Osteoblast (primary cell): ENCODE measurements around the gene ACSF3. TPM values are rescaled to one million over a fixed set of nuclear protein-coding genes. Genes with fewer than 3 reads are reported as not detected.

Experiments used
- DNase-seq: peaks from one replicate; pipeline ENCODE4 v3.0.0; 2011; ENCODE audit warnings: low spot score, mixed read lengths; ENCODE audit not compliant: insufficient read length; ENCODE audit errors: missing footprints
- H2AFZ ChIP-seq: 2 replicates; pipeline ENCODE4 v1.6.0; 2011; ENCODE audit warnings: mild to moderate bottlenecking, low read length
- H3K27ac ChIP-seq: 2 replicates; pipeline ENCODE4 v1.5.1; 2011; ENCODE audit warnings: mild to moderate bottlenecking, low read depth, low read length, moderate library complexity
- H3K27me3 ChIP-seq: 2 replicates; pipeline ENCODE4 v1.6.0; 2012; ENCODE audit warnings: mild to moderate bottlenecking, control low read depth, inconsistent platforms, low read length, moderate library complexity; ENCODE audit not compliant: insufficient read depth
- H3K36me3 ChIP-seq: 2 replicates; pipeline ENCODE4 v1.5.1; 2011; ENCODE audit warnings: mild to moderate bottlenecking, low read length, control low read depth, moderate library complexity; ENCODE audit not compliant: insufficient read depth
- H3K4me1 ChIP-seq: 2 replicates; pipeline ENCODE4 v1.5.1; 2011; ENCODE audit warnings: mild to moderate bottlenecking, low read length, control low read depth, moderate library complexity; ENCODE audit not compliant: insufficient read depth
- H3K4me2 ChIP-seq: 2 replicates; pipeline ENCODE4 v1.6.0; 2011; ENCODE audit warnings: mild to moderate bottlenecking, low read length; ENCODE audit not compliant: insufficient read depth
- H3K4me3 ChIP-seq: fragments of 200-600 bp; sonication (generic); 3 replicates; pipeline ENCODE4 v1.5.1; 2012; ENCODE audit warnings: mild to moderate bottlenecking, low read length, inconsistent platforms; ENCODE audit not compliant: insufficient read depth
- H3K79me2 ChIP-seq: 2 replicates; pipeline ENCODE4 v1.6.0; 2012; ENCODE audit warnings: mild to moderate bottlenecking, low read length, control low read depth, inconsistent platforms; ENCODE audit not compliant: insufficient read depth
- H3K9me3 ChIP-seq: 2 replicates; pipeline ENCODE4 v1.5.1; 2011; ENCODE audit warnings: low read depth, low read length, control low read depth
- H4K20me1 ChIP-seq: 2 replicates; pipeline ENCODE4 v1.6.0; 2012; ENCODE audit warnings: mild to moderate bottlenecking, low read length, control low read depth; ENCODE audit not compliant: insufficient read depth
- CTCF ChIP-seq: IDR thresholded peaks from 2 replicates; pipeline ENCODE4 v1.5.1; 2011; ENCODE audit warnings: mild to moderate bottlenecking, low read depth, low read length, moderate library complexity; ENCODE audit errors: extremely low read depth
- total RNA-seq: library from RNA; depleted of rRNA; stranded (reverse); fragments of >200 nt; gene quantifications from 2 replicates; pipeline ENCODE4 v1.2.3, GENCODE V29; 2012

Gene ACSF3
- total RNA-seq, 1 donor = 29.3 TPM

DNA sequence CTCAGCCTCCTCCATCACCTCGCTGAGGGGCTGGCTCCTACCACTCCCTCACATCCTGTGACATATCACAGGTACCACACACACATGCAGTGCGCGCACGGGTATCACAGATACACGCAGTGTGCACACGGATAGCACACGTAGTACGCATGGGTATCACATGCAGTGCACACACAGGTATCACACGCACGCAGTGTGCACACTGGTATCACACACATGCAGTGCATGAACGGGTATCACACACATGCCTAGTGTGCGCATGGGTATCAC, 30.1 kb downstream of the ACSF3 start:
- TF ChIP-seq CTCF = no peak

DNA sequence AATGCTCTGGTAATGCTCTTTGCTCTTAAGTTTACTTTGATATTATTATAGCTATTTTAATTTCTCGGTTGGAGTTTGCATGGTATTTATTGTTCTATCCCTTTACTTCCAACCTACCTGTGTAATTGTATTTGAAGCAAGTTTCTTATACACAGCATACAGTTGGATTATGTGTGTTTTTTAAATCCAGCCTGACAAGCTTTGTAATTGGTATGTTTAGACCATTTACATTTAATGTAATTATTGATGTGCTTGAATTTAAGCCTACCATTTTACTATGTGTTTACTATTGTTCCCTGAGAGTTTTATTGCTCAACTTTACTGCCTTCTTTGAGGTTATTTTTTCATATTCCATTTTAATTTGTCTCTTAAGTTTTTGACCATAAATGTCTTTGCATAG, 35.7 kb downstream of the ACSF3 start:
- Histone ChIP-seq H3K4me3 (no peak overlapping the region), H3K4me1 (no peaks in the 10 kb centered on the region), H3K9me3 (no peaks in the 10 kb centered on the region), H4K20me1 (no peaks in the 10 kb centered on the region), H3K27ac (no peak overlapping the region), H2AFZ (no peak overlapping the region), H3K36me3 (peaks cover 32% of the 10 kb centered on the region), H3K79me2 (no peaks in the 10 kb centered on the region), H3K27me3 (no peaks in the 10 kb centered on the region), H3K4me2 (no peak overlapping the region)
- TF ChIP-seq CTCF = no peak
- no peak for DNase-seq

More for the DNA sequence above, 30.1 kb downstream of the ACSF3 start:
- no peak for DNase-seq
- no peaks in the 10 kb centered on the region for H3K4me1 ChIP-seq
- no peak overlapping the region for H3K4me3 ChIP-seq
- H3K27me3 ChIP-seq = no peaks in the 10 kb centered on the region
- no peaks in the 10 kb centered on the region for H3K9me3 ChIP-seq
- no peaks in the 10 kb centered on the region for H3K79me2 ChIP-seq
- no peak overlapping the region for H2AFZ ChIP-seq
- no peaks in the 10 kb centered on the region for H4K20me1 ChIP-seq
- no peak overlapping the region for H3K27ac ChIP-seq
- H3K4me2 ChIP-seq = no peak overlapping the region
- peaks cover 22% of the 10 kb centered on the region for H3K36me3 ChIP-seq

GRCh38 chr16:89130448-89130847, 36.8 kb downstream of the ACSF3 start:
- H3K79me2 ChIP-seq = no peaks in the 10 kb centered on the region

DNA sequence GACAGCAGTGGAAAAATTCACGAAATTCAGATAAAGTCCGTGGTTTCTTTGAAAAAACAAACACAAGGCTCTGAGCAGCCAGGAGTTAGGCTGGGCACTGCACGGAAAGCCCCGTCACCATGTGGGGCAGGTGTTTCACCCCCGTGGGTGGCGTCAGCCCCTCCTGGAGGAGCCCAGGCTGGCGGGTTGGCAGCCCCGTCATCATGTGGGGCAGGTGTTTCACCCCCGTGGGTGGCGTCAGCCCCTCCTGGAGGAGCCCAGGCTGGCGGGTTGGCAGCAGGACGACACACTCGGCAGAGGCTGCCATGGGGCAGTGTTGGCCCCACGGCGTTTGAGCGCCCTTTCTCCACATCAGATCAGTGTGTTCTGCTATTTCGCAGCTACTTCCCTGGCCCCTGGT, 38.1 kb downstream of the ACSF3 start:
- no peak overlapping the region for H2AFZ ChIP-seq
- H3K4me1 ChIP-seq = no peaks in the 10 kb centered on the region
- H3K36me3 ChIP-seq = peaks cover 28% of the 10 kb centered on the region
- no peaks in the 10 kb centered on the region for H3K27me3 ChIP-seq
- no peak for DNase-seq
- no peak overlapping the region for H3K27ac ChIP-seq
- no peak overlapping the region for H3K4me3 ChIP-seq
- no peak for TF ChIP-seq CTCF
- no peaks in the 10 kb centered on the region for H3K9me3 ChIP-seq
- no peak overlapping the region for H3K4me2 ChIP-seq
- no peaks in the 10 kb centered on the region for H3K79me2 ChIP-seq
- H4K20me1 ChIP-seq = no peaks in the 10 kb centered on the region

More at GRCh38 chr16:89130448-89130847, 36.8 kb downstream of the ACSF3 start:
- Histone ChIP-seq H2AFZ (no peak overlapping the region), H3K27ac (no peak overlapping the region), H3K4me2 (no peak overlapping the region), H4K20me1 (no peaks in the 10 kb centered on the region), H3K4me1 (no peaks in the 10 kb centered on the region), H3K9me3 (no peaks in the 10 kb centered on the region), H3K27me3 (no peaks in the 10 kb centered on the region), H3K4me3 (no peak overlapping the region), H3K36me3 (peaks cover 35% of the 10 kb centered on the region)
- TF ChIP-seq CTCF = no peak
- DNase-seq = no peak
